HL-60 (cell line): ENCODE measurements around the gene IGFBP2.

Source experiments
- DNase-seq, 2 experiments: peaks; one replicate each; pipeline ENCODE4 v3.0.0-alpha.2; 2010 to 2020; ENCODE audit warnings: low read depth in 1 of 2, low spot score in 1 of 2
- H3K27ac ChIP-seq: fragments of 250-450 bp; sonication (Bioruptor Pico); replicated peaks from 2 replicates; pipeline ENCODE4 v1.5.1; 2020; ENCODE audit warnings: mild to moderate bottlenecking, moderate library complexity
- H3K27me3 ChIP-seq: fragments of 250-450 bp; sonication (Bioruptor Pico); 2 replicates; pipeline ENCODE4 v1.5.1; 2021; ENCODE audit warnings: mild to moderate bottlenecking, moderate library complexity; ENCODE audit not compliant: insufficient read depth, poor library complexity, severe bottlenecking
- H3K4me3 ChIP-seq: replicated peaks from 2 replicates; pipeline ENCODE4 v1.5.1; 2011; ENCODE audit warnings: mild to moderate bottlenecking, control low read depth, low read length; ENCODE audit not compliant: insufficient read depth
- CTCF ChIP-seq: IDR thresholded peaks from one replicate; pipeline ENCODE4 v1.5.1; 2011; ENCODE audit warnings: low read length, control low read depth, inconsistent platforms; ENCODE audit not compliant: insufficient read depth
- GABPA ChIP-seq: IDR thresholded peaks from 2 replicates; pipeline ENCODE4 v1.6.1; 2012; ENCODE audit warnings: low read depth
- POLR2AphosphoS5 ChIP-seq: IDR thresholded peaks from 2 replicates; pipeline ENCODE4 v1.6.1; 2012; ENCODE audit warnings: low read depth
- REST ChIP-seq: IDR thresholded peaks from 2 replicates; pipeline ENCODE4 v1.6.1; 2012; ENCODE audit warnings: low read depth; ENCODE audit not compliant: insufficient replicate concordance
- SPI1 ChIP-seq: IDR thresholded peaks from 2 replicates; pipeline ENCODE4 v1.6.1; 2012; ENCODE audit warnings: low read depth, mild to moderate bottlenecking, borderline replicate concordance

Gene IGFBP2

GRCh38 chr2:216663106-216663505 is 29.9 kb downstream of the IGFBP2 start:
- no peak for TF ChIP-seq GABPA
- TF ChIP-seq CTCF: no peak
- TF ChIP-seq POLR2AphosphoS5: no peak
- TF ChIP-seq REST: no peak
- TF ChIP-seq SPI1: no peak
- no peak overlapping the region for H3K27ac ChIP-seq
- peaks cover 5% of the 10 kb centered on the region for H3K27me3 ChIP-seq

DNA sequence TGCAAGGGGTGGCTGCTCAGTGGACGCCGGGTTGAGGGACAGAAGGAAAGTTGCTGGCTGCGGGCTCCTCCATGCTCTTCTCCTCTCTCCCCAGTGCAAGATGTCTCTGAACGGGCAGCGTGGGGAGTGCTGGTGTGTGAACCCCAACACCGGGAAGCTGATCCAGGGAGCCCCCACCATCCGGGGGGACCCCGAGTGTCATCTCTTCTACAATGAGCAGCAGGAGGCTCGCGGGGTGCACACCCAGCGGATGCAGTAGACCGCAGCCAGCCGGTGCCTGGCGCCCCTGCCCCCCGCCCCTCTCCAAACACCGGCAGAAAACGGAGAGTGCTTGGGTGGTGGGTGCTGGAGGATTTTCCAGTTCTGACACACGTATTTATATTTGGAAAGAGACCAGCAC is 30.6 kb downstream of the IGFBP2 start:
- H3K27ac ChIP-seq: no peak overlapping the region
- H3K4me3 ChIP-seq: no peak overlapping the region
- peaks cover 5% of the 10 kb centered on the region for H3K27me3 ChIP-seq
- no peak for DNase-seq
- TF ChIP-seq GABPA (no peak), CTCF (no peak), REST (no peak), SPI1 (no peak), POLR2AphosphoS5 (no peak)

More at GRCh38 chr2:216663106-216663505, 29.9 kb downstream of the IGFBP2 start:
- no peak overlapping the region for H3K4me3 ChIP-seq
- DNase-seq: no peak

- TF ChIP-seq GABPA: no peak
- no peak for TF ChIP-seq POLR2AphosphoS5
- no peak for TF ChIP-seq SPI1
- no peak for TF ChIP-seq REST
- no peak for TF ChIP-seq CTCF
- no peak overlapping the region for H3K4me3 ChIP-seq
- no peak overlapping the region for H3K27ac ChIP-seq
- H3K27me3 ChIP-seq: peaks cover 5% of the 10 kb centered on the region
- no peak for DNase-seq
These were observed 31.4 kb downstream of the IGFBP2 start for GRCh38 chr2:216664593-216665034.
